Endothelial cell of umbilical vein (primary cell): Measurements from ENCODE around the gene MYH10.

ENCODE experiments used
- CTCF ChIP-seq, 2 donors: IDR thresholded peaks; 1 replicate in 1 of 2; 2 replicates in 1 of 2; pipeline ENCODE4 v1.5.1; 2011; ENCODE audit warnings: low read length in 2 of 2, mild to moderate bottlenecking in 2 of 2, moderate library complexity in 2 of 2, control low read depth in 1 of 2, inconsistent platforms in 1 of 2, low read depth in 1 of 2; ENCODE audit not compliant: insufficient read depth in 1 of 2; ENCODE audit errors: extremely low read depth in 1 of 2
- EZH2 ChIP-seq: IDR thresholded peaks from 2 replicates; pipeline ENCODE4 v1.6.1; 2012; ENCODE audit warnings: borderline replicate concordance, low read depth, mild to moderate bottlenecking, moderate library complexity, low read length, inconsistent platforms; ENCODE audit not compliant: severe bottlenecking
- JUN ChIP-seq: IDR thresholded peaks from 2 replicates; pipeline ENCODE4 v1.6.1; 2011; ENCODE audit warnings: borderline replicate concordance, low read depth; ENCODE audit not compliant: insufficient read length, insufficient read depth
- POLR2A ChIP-seq: IDR thresholded peaks from 2 replicates; pipeline ENCODE4 v1.6.1; 2012; ENCODE audit warnings: low read depth, mild to moderate bottlenecking, control low read depth, low read length

- TF ChIP-seq POLR2A (no peak), CTCF (IDR thresholded peaks at IDR 0.05; ENCODE audit: extremely low read depth in 1 of 2, insufficient read depth in 1 of 2, low read depth in 1 of 2, low read length in 2 of 2) (no peak), EZH2 (no peak), JUN (no peak)
These were observed 107.9 kb downstream of the MYH10 start for GRCh38 chr17:8522577-8522976.
